ENCODE data around the gene DGAT2L6.

DGAT2L6 gene, protein sequence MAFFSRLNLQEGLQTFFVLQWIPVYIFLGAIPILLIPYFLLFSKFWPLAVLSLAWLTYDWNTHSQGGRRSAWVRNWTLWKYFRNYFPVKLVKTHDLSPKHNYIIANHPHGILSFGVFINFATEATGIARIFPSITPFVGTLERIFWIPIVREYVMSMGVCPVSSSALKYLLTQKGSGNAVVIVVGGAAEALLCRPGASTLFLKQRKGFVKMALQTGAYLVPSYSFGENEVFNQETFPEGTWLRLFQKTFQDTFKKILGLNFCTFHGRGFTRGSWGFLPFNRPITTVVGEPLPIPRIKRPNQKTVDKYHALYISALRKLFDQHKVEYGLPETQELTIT
- total RNA-seq = 0 to 0.17 (median 0) reads per million in 3 donors

DNA sequence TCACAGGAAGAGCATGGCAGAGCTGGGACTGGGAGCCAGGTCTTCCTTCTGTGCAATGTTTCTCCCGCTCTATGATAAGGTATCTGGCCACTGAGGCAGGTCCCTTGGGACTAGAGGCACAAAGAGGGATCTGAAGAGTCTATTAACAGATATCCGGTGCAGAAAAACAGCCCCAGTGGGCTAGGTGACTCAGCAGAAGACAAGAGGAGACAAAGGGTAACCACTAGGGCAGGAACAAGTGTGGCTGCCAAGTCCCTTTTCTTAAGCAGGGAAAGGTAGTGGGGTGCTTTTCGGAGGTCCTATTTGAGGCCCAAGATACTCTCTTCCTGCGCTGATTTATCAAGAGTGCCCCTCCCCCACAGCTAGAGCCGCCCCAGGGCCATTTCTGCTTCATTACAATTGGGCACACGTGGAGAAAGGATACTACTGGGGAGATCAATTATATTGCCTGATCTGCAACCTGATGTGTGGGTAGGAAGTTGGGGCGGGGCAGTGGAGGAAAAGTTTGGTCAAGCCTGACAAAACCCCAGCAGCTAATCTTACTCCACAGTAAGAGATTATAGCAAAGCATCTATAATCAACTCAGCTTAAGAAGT is at the start of gene DGAT2L6:
TSS of gene DGAT2L6 (plus strand) at position 546 of the 596 bp plus-strand sequence. CDS start 100 bp downstream, outside the sequence.
- no peaks in the 10 kb centered on the region for H3K27me3 ChIP-seq (replicated peaks; ENCODE audit: control insufficient read depth, insufficient read depth, low read length, poor library complexity, severe bottlenecking)
- H3K9me3 ChIP-seq (ENCODE audit: control insufficient read depth, low read length) = no peaks in the 10 kb centered on the region
- DNase-seq = no peak
- no peaks in the 10 kb centered on the region for H3K4me1 ChIP-seq (ENCODE audit: control insufficient read depth, insufficient read depth, low read length, poor library complexity, severe bottlenecking)
- H3K4me3 ChIP-seq (ENCODE audit: insufficient read depth, low read depth, low read length, poor library complexity, severe bottlenecking) = no peak within 1 kb of the TSS
- H3K27ac ChIP-seq (ENCODE audit: insufficient read depth, low read length, poor library complexity, severe bottlenecking) = no peak within 1 kb of the TSS
- no peaks in the 10 kb centered on the region for H3K36me3 ChIP-seq (ENCODE audit: control insufficient read depth, insufficient read depth, low read length)

GRCh38 chrX:70128071-70128470 is 49.2 kb upstream of the DGAT2L6 start:
- Histone ChIP-seq H3K4me3 (ENCODE audit: insufficient read depth, low read depth, low read length, poor library complexity, severe bottlenecking) (no peak overlapping the region), H3K9me3 (ENCODE audit: control insufficient read depth, low read length) (no peaks in the 10 kb centered on the region)

DNA sequence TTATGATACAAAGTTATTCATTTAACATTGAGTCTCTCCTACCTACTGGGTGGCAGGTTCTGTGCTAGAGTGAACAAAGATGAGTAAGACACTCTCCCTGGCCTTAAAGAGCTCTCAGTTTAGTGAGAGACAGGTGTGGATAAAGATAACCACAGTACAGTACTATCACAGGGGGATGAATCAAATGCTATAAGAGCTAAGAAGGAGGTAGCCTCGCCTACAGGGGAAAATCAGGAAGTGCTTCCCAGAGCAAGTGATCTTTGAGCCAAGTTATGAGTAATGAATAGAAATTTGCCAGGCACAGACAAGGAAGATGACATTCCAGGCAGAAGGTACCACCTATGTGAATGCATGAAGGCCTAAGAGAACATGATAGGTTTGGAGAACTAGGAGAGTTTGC is 47.5 kb upstream of the DGAT2L6 start:
- Histone ChIP-seq H3K4me1 (ENCODE audit: control insufficient read depth, insufficient read depth, low read length, poor library complexity, severe bottlenecking) (peaks cover 10% of the 10 kb centered on the region), H3K27me3 (replicated peaks; ENCODE audit: control insufficient read depth, insufficient read depth, low read length, poor library complexity, severe bottlenecking) (no peaks in the 10 kb centered on the region), H3K27ac (ENCODE audit: insufficient read depth, low read length, poor library complexity, severe bottlenecking) (no peak overlapping the region), H3K4me3 (ENCODE audit: insufficient read depth, low read depth, low read length, poor library complexity, severe bottlenecking) (no peak overlapping the region), H3K36me3 (ENCODE audit: control insufficient read depth, insufficient read depth, low read length) (no peaks in the 10 kb centered on the region), H3K9me3 (ENCODE audit: control insufficient read depth, low read length) (no peaks in the 10 kb centered on the region)
- DNase-seq = no peak

More at GRCh38 chrX:70128071-70128470, 49.2 kb upstream of the DGAT2L6 start:
- peaks cover 3% of the 10 kb centered on the region for H3K4me1 ChIP-seq (ENCODE audit: control insufficient read depth, insufficient read depth, low read length, poor library complexity, severe bottlenecking)
- no peaks in the 10 kb centered on the region for H3K27me3 ChIP-seq (replicated peaks; ENCODE audit: control insufficient read depth, insufficient read depth, low read length, poor library complexity, severe bottlenecking)
- DNase-seq = no peak
- H3K36me3 ChIP-seq (ENCODE audit: control insufficient read depth, insufficient read depth, low read length) = no peaks in the 10 kb centered on the region
- no peak overlapping the region for H3K27ac ChIP-seq (ENCODE audit: insufficient read depth, low read length, poor library complexity, severe bottlenecking)

GRCh38 chrX:70132224-70132623 is 45.1 kb upstream of the DGAT2L6 start:
- Histone ChIP-seq H3K4me1 (ENCODE audit: control insufficient read depth, insufficient read depth, low read length, poor library complexity, severe bottlenecking) (peaks cover 10% of the 10 kb centered on the region), H3K9me3 (ENCODE audit: control insufficient read depth, low read length) (no peaks in the 10 kb centered on the region), H3K27me3 (replicated peaks; ENCODE audit: control insufficient read depth, insufficient read depth, low read length, poor library complexity, severe bottlenecking) (no peaks in the 10 kb centered on the region), H3K4me3 (ENCODE audit: insufficient read depth, low read depth, low read length, poor library complexity, severe bottlenecking) (no peak overlapping the region), H3K27ac (ENCODE audit: insufficient read depth, low read length, poor library complexity, severe bottlenecking) (no peak overlapping the region), H3K36me3 (ENCODE audit: control insufficient read depth, insufficient read depth, low read length) (peaks cover under 1% of the 10 kb centered on the region)
- DNase-seq = no peak

DNA sequence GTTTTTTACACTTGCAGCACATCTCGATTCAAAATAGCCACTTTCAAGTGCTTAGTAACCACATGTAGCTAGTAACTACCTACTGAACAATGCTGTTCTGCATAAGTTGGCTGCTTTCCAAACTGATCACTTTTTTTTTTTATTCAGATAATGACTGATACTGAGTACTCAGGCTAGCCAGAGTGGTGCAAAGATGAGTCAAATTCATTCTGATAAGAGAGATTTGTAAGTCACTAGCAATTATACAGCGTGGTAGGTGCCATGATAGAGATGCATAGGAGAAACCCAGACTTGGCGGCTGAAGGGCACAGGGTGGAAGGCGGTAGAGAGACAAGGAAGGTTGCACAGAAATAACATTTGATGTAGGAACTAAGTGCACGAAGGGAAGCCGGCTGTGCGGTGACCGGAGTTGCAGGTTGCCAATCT is 44.4 kb upstream of the DGAT2L6 start:
- H3K4me3 ChIP-seq (ENCODE audit: insufficient read depth, low read depth, low read length, poor library complexity, severe bottlenecking) = peak overlapping the region; percentile 61
- H3K27me3 ChIP-seq (replicated peaks; ENCODE audit: control insufficient read depth, insufficient read depth, low read length, poor library complexity, severe bottlenecking) = no peaks in the 10 kb centered on the region
- H3K9me3 ChIP-seq (ENCODE audit: control insufficient read depth, low read length) = no peaks in the 10 kb centered on the region
- peaks cover 3% of the 10 kb centered on the region for H3K36me3 ChIP-seq (ENCODE audit: control insufficient read depth, insufficient read depth, low read length)
- peak overlapping the region; percentile 81 for H3K27ac ChIP-seq (ENCODE audit: insufficient read depth, low read length, poor library complexity, severe bottlenecking)
- no peak for DNase-seq
- H3K4me1 ChIP-seq (ENCODE audit: control insufficient read depth, insufficient read depth, low read length, poor library complexity, severe bottlenecking) = peaks cover 10% of the 10 kb centered on the region

DNA sequence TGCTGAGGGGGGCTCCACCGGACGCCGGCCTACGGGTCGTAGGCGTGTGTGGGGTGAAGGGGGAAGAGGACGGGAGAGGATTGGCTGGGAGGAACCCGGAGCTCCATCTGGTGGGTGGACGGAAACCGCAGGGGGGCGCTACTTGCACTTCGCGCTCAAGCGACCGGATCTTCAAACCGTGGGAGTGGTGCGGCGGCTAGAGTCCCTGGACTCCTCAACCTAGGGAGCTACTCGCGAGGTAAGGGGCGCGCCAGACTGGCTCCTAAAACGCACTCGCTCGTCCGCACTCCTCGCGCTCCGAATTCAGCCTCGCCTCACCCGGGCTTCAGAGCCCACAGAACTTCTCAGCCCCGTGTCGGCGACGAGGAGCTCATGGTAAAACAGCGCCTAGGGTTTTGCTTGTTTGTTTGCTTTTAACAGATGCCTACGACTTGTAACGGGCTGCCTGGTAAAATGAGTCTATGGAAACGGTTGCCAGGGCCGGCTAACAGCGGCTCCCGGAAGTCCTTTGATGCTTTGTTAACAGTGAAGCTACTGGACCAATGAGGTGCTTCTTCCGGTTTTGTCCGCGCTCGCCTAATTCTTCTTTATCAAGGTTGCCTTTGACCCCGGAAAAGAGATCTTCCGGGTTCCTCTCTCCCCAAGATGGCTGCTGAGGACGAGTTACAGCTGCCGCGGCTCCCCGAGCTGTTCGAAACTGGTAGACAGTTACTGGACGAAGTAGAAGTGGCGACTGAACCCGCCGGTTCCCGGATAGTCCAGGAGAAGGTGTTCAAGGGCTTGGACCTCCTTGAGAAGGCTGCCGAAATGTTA is 43.8 kb upstream of the DGAT2L6 start, which contains the start of gene IGBP1:
TSS of gene IGBP1 (plus strand) at position 145 of the 813 bp plus-strand sequence. CDS start at position 646, 501 bp downstream.
- Histone ChIP-seq H3K4me1 (ENCODE audit: control insufficient read depth, insufficient read depth, low read length, poor library complexity, severe bottlenecking) (peaks cover 10% of the 10 kb centered on the region), H3K9me3 (ENCODE audit: control insufficient read depth, low read length) (no peaks in the 10 kb centered on the region), H3K27ac (ENCODE audit: insufficient read depth, low read length, poor library complexity, severe bottlenecking) (peak within 1 kb of the TSS; percentile 81), H3K36me3 (ENCODE audit: control insufficient read depth, insufficient read depth, low read length) (peaks cover 3% of the 10 kb centered on the region), H3K27me3 (replicated peaks; ENCODE audit: control insufficient read depth, insufficient read depth, low read length, poor library complexity, severe bottlenecking) (no peaks in the 10 kb centered on the region), H3K4me3 (ENCODE audit: insufficient read depth, low read depth, low read length, poor library complexity, severe bottlenecking) (peak within 1 kb of the TSS; percentile 61)
- DNase-seq = peak; percentile 64 to 76 (median 69)

GRCh38 chrX:70134116-70134477 is 43.2 kb upstream of the DGAT2L6 start:
- Histone ChIP-seq H3K36me3 (ENCODE audit: control insufficient read depth, insufficient read depth, low read length) (peaks cover 3% of the 10 kb centered on the region), H3K4me3 (ENCODE audit: insufficient read depth, low read depth, low read length, poor library complexity, severe bottlenecking) (peak overlapping the region; percentile 61), H3K27ac (ENCODE audit: insufficient read depth, low read length, poor library complexity, severe bottlenecking) (peak overlapping the region; percentile 81), H3K27me3 (replicated peaks; ENCODE audit: control insufficient read depth, insufficient read depth, low read length, poor library complexity, severe bottlenecking) (no peaks in the 10 kb centered on the region), H3K4me1 (ENCODE audit: control insufficient read depth, insufficient read depth, low read length, poor library complexity, severe bottlenecking) (peaks cover 10% of the 10 kb centered on the region), H3K9me3 (ENCODE audit: control insufficient read depth, low read length) (no peaks in the 10 kb centered on the region)
- DNase-seq = peak in 1 of 3 donors; percentile 0

- Histone ChIP-seq H3K9me3 (ENCODE audit: control insufficient read depth, low read length) (no peaks in the 10 kb centered on the region), H3K36me3 (ENCODE audit: control insufficient read depth, insufficient read depth, low read length) (peaks cover 3% of the 10 kb centered on the region), H3K27ac (ENCODE audit: insufficient read depth, low read length, poor library complexity, severe bottlenecking) (no peak overlapping the region), H3K4me1 (ENCODE audit: control insufficient read depth, insufficient read depth, low read length, poor library complexity, severe bottlenecking) (peaks cover 6% of the 10 kb centered on the region), H3K27me3 (replicated peaks; ENCODE audit: control insufficient read depth, insufficient read depth, low read length, poor library complexity, severe bottlenecking) (no peaks in the 10 kb centered on the region), H3K4me3 (ENCODE audit: insufficient read depth, low read depth, low read length, poor library complexity, severe bottlenecking) (no peak overlapping the region)
- DNase-seq = no peak
Observed at GRCh38 chrX:70138622-70139021, 38.7 kb upstream of the DGAT2L6 start.

GRCh38 chrX:70139736-70140135 is 37.5 kb upstream of the DGAT2L6 start:
- no peak for DNase-seq
- Histone ChIP-seq H3K4me1 (ENCODE audit: control insufficient read depth, insufficient read depth, low read length, poor library complexity, severe bottlenecking) (no peaks in the 10 kb centered on the region), H3K27me3 (replicated peaks; ENCODE audit: control insufficient read depth, insufficient read depth, low read length, poor library complexity, severe bottlenecking) (no peaks in the 10 kb centered on the region), H3K4me3 (ENCODE audit: insufficient read depth, low read depth, low read length, poor library complexity, severe bottlenecking) (no peak overlapping the region), H3K27ac (ENCODE audit: insufficient read depth, low read length, poor library complexity, severe bottlenecking) (no peak overlapping the region), H3K36me3 (ENCODE audit: control insufficient read depth, insufficient read depth, low read length) (peaks cover 3% of the 10 kb centered on the region), H3K9me3 (ENCODE audit: control insufficient read depth, low read length) (no peaks in the 10 kb centered on the region)

All from effector memory CD4-positive, alpha-beta T cell (primary cell).